ENCODE data around the gene LIPT2. TPM values are rescaled to one million over a fixed set of nuclear protein-coding genes. Genes with fewer than 3 reads are reported as not detected.

The LIPT2 gene
- total and polyA plus RNA-seq, 4 donors: 2.0 to 6.9 (median 3.4) TPM

- Histone ChIP-seq H3K9me3 (ENCODE audit: control insufficient read depth in 4 of 4, insufficient read depth in 3 of 4, low read length in 3 of 4) (no peaks in the 10 kb centered on the region), H3K27me3 (ENCODE audit: control insufficient read depth in 3 of 3, insufficient read depth in 3 of 3, low read length in 2 of 3) (no peaks in the 10 kb centered on the region), H3K27ac (ENCODE audit: low read depth in 1 of 2, low read length in 1 of 2) (no peak overlapping the region), H3K4me3 (no peak overlapping the region), H3K4me1 (ENCODE audit: control insufficient read depth in 5 of 5, insufficient read depth in 5 of 5, low read length in 5 of 5) (peaks cover 0 to 9% (median 3%) of the 10 kb centered on the region in 5 donors), H3K36me3 (ENCODE audit: control insufficient read depth in 4 of 4, insufficient read depth in 4 of 4, low read length in 4 of 4) (peaks cover 0 to 16% (median 2%) of the 10 kb centered on the region in 4 donors), H3K9ac (ENCODE audit: insufficient read depth in 1 of 2, low read length in 2 of 2) (no peak overlapping the region)
- ATAC-seq (ENCODE audit: insufficient read depth, low FRiP score) (no peak), DNase-seq (no peak)
- no peak for TF ChIP-seq CTCF (IDR thresholded peaks at IDR 0.05; ENCODE audit: control extremely low read depth, extremely low read depth)
- 89 to 90% methylated on average over 6 of the region's 6 CpGs for WGBS, 2 donors
These were observed 36.2 kb downstream of the LIPT2 start for GRCh38 chr11:74457356-74457755.

- H3K9me3 ChIP-seq (ENCODE audit: control insufficient read depth in 4 of 4, insufficient read depth in 3 of 4, low read length in 3 of 4): no peaks in the 10 kb centered on the region
- H3K4me3 ChIP-seq: no peak overlapping the region
- DNase-seq (peak; percentile 56 to 66 (median 60)), ATAC-seq (ENCODE audit: insufficient read depth, low FRiP score) (no peak)
- WGBS, 2 donors: 36 to 45% methylated on average over 10 of the region's 10 CpGs
- peaks cover 0 to 1% (median 0%) of the 10 kb centered on the region in 5 donors for H3K4me1 ChIP-seq (ENCODE audit: control insufficient read depth in 5 of 5, insufficient read depth in 5 of 5, low read length in 5 of 5)
- H3K27ac ChIP-seq (ENCODE audit: low read depth in 1 of 2, low read length in 1 of 2): no peak overlapping the region
- TF ChIP-seq CTCF (IDR thresholded peaks at IDR 0.05; ENCODE audit: control extremely low read depth, extremely low read depth): peak; percentile 65
- no peak overlapping the region for H3K9ac ChIP-seq (ENCODE audit: insufficient read depth in 1 of 2, low read length in 2 of 2)
- H3K36me3 ChIP-seq (ENCODE audit: control insufficient read depth in 4 of 4, insufficient read depth in 4 of 4, low read length in 4 of 4): peaks cover 0 to 5% (median 2%) of the 10 kb centered on the region in 4 donors
- H3K27me3 ChIP-seq (ENCODE audit: control insufficient read depth in 3 of 3, insufficient read depth in 3 of 3, low read length in 2 of 3): no peaks in the 10 kb centered on the region
These were observed 40.0 kb downstream of the LIPT2 start for GRCh38 chr11:74453373-74453975.

DNA sequence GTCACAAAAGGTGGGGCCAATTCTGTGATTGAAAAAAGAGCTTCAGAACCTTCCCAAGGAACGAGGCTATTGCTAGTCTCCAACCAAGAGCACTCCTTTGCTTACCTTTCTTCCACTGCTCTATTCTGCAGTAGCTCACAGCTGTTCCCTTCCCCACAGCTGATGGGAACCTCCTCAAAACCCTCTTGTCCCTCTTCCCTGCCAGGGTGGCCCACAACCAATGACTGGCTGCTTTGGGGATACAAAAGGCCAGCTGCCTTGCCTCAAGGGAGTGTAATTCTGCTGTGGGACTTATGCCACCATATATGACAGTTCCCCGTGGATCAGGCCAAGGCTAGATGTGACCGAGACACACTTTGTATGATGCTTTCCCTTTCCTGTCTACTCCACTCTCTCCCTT, 41.2 kb downstream of the LIPT2 start:
- Histone ChIP-seq H3K27me3 (ENCODE audit: control insufficient read depth in 3 of 3, insufficient read depth in 3 of 3, low read length in 2 of 3) (no peaks in the 10 kb centered on the region), H3K9me3 (ENCODE audit: control insufficient read depth in 4 of 4, insufficient read depth in 3 of 4, low read length in 3 of 4) (no peaks in the 10 kb centered on the region), H3K4me3 (no peak overlapping the region), H3K27ac (ENCODE audit: low read depth in 1 of 2, low read length in 1 of 2) (no peak overlapping the region), H3K9ac (ENCODE audit: insufficient read depth in 1 of 2, low read length in 2 of 2) (no peak overlapping the region), H3K36me3 (ENCODE audit: control insufficient read depth in 4 of 4, insufficient read depth in 4 of 4, low read length in 4 of 4) (peaks cover 0 to 4% (median 2%) of the 10 kb centered on the region in 4 donors), H3K4me1 (ENCODE audit: control insufficient read depth in 5 of 5, insufficient read depth in 5 of 5, low read length in 5 of 5) (peaks cover 0 to 1% (median 0%) of the 10 kb centered on the region in 5 donors)
- TF ChIP-seq CTCF (IDR thresholded peaks at IDR 0.05; ENCODE audit: control extremely low read depth, extremely low read depth): no peak
- ATAC-seq (ENCODE audit: insufficient read depth, low FRiP score): no peak
- no peak for DNase-seq
- WGBS, 2 donors: 81 to 89% methylated on average over 3 of the region's 3 CpGs

DNA sequence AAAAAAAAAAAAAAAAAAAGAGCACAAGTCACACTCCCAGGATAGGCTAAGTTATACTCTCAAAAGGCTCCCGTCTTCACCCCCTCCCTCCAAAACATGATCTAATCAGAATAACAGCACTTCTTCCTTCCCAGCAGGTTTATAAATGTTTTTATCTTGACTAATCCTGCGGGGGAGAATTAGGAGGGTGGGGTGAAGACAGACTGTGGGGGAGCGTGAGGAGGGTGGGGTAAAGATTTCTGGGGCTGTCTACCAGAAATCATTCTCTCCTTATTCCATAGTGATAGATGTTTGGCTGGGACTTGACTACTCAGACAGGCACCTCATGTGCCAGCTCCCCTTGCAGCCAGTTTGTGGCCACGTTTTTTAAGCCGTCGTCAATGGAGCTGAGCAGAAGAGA, 43.2 kb downstream of the LIPT2 start:
- 79 to 82% methylated on average over 6 of the region's 6 CpGs for WGBS, 2 donors
- H3K9ac ChIP-seq (ENCODE audit: insufficient read depth in 1 of 2, low read length in 2 of 2): no peak overlapping the region
- no peak for TF ChIP-seq CTCF (IDR thresholded peaks at IDR 0.05; ENCODE audit: control extremely low read depth, extremely low read depth)
- H3K27ac ChIP-seq (ENCODE audit: low read depth in 1 of 2, low read length in 1 of 2): no peak overlapping the region
- no peaks in the 10 kb centered on the region for H3K36me3 ChIP-seq (ENCODE audit: control insufficient read depth in 4 of 4, insufficient read depth in 4 of 4, low read length in 4 of 4)
- DNase-seq (no peak), ATAC-seq (ENCODE audit: insufficient read depth, low FRiP score) (no peak)
- H3K9me3 ChIP-seq (ENCODE audit: control insufficient read depth in 4 of 4, insufficient read depth in 3 of 4, low read length in 3 of 4): no peaks in the 10 kb centered on the region
- H3K27me3 ChIP-seq (ENCODE audit: control insufficient read depth in 3 of 3, insufficient read depth in 3 of 3, low read length in 2 of 3): no peaks in the 10 kb centered on the region
- no peak overlapping the region for H3K4me3 ChIP-seq
- peaks cover 0 to 1% (median 0%) of the 10 kb centered on the region in 5 donors for H3K4me1 ChIP-seq (ENCODE audit: control insufficient read depth in 5 of 5, insufficient read depth in 5 of 5, low read length in 5 of 5)
